ENCODE measurements around the gene ACOT13. TPM values are rescaled to one million over a fixed set of nuclear protein-coding genes. Genes with fewer than 3 reads are reported as not detected.
A peak's percentile ranks its signal among the peaks of the same experiment; 100 is the strongest.

Gene ACOT13
- total and polyA plus RNA-seq, 2 donors (not counting 1 experiment from before 2014, with no cell fraction given): 3.6 to 6.6 TPM

GRCh38 chr6:24650365-24650764 lies 16.5 kb upstream of the ACOT13 start:
- Histone ChIP-seq H4K20me1 (ENCODE audit: control insufficient read depth, insufficient read depth, low read length, poor library complexity, severe bottlenecking) (no peaks in the 10 kb centered on the region), H3K4me2 (replicated peaks; ENCODE audit: low read depth, low read length, poor library complexity, severe bottlenecking) (no peak overlapping the region), H3K9me3 (ENCODE audit: control extremely low read depth in 1 of 3, control insufficient read depth in 2 of 3, insufficient read depth in 1 of 3, low read length in 2 of 3) (no peaks in the 10 kb centered on the region), H3K27me3 (replicated peaks in 1 of 4; ENCODE audit: control extremely low read depth in 1 of 4, control insufficient read depth in 3 of 4, insufficient read depth in 4 of 4, low read length in 3 of 4) (no peaks in the 10 kb centered on the region), H3K79me2 (ENCODE audit: control insufficient read depth, insufficient read depth, low read length) (no peaks in the 10 kb centered on the region), H3K4me3 (ENCODE audit: control extremely low read depth in 1 of 5, extremely low read depth in 1 of 5, insufficient read depth in 1 of 5, low read depth in 2 of 5, low read length in 4 of 5) (no peak overlapping the region), H3K27ac (ENCODE audit: low read length in 2 of 2) (peak overlapping the region in 1 of 2 donors; percentile 54), H2AFZ (ENCODE audit: insufficient read depth, low read depth, low read length, poor library complexity, severe bottlenecking) (no peak overlapping the region), H3K36me3 (replicated peaks in 1 of 2; ENCODE audit: control extremely low read depth in 1 of 2, control insufficient read depth in 1 of 2, extremely low read depth in 1 of 2, insufficient read depth in 2 of 2, low read length in 1 of 2) (peaks cover 2 to 41% of the 10 kb centered on the region in 2 experiments), H3K4me1 (ENCODE audit: control insufficient read depth in 2 of 2, insufficient read depth in 2 of 2, low read length in 2 of 2) (peaks cover 8 to 12% of the 10 kb centered on the region in 2 donors), H3K9ac (ENCODE audit: low read length) (no peak overlapping the region)
- no peaks in the 10 kb centered on the region for H3K27me3 Mint-ChIP-seq
- H3K4me3 Mint-ChIP-seq: no peak overlapping the region
- no peak for ATAC-seq (ENCODE audit: low read depth)
- 70% methylated on average over 2 of the region's 3 CpGs for WGBS (ENCODE audit: insufficient coverage)
- ChIA-PET CTCF (interaction anchor here (1.0 to 1.2 kb wide), 2 partner anchors 64 to 69 kb away, joined by 3 read pairs; no protein-coding TSS in a partner anchor), POLR2A (interaction anchor here (1.2 kb wide), 1 partner anchor 17 kb away, joined by 3 read pairs; the partner anchor contains the start of genes ACOT13 and TDP2)
- H3K9me3 Mint-ChIP-seq (ENCODE audit: insufficient read depth): no peaks in the 10 kb centered on the region
- peaks cover 25% of the 10 kb centered on the region for H3K4me1 Mint-ChIP-seq
- intact Hi-C loops (cut with micrococcal nuclease): no loop called here
- TF ChIP-seq CTCF (IDR thresholded peaks at IDR 0.05) (no peak), EZH2 (IDR thresholded peaks at IDR 0.05; ENCODE audit: borderline replicate concordance, insufficient read depth, low read depth, low read length, poor library complexity, severe bottlenecking) (no peak)
- DNase-seq: no peak
- peak overlapping the region; percentile 32 for H3K27ac Mint-ChIP-seq

GRCh38 chr6:24655215-24655614 lies 11.7 kb upstream of the ACOT13 start:
- Histone ChIP-seq H3K4me2 (replicated peaks; ENCODE audit: low read depth, low read length, poor library complexity, severe bottlenecking) (no peak overlapping the region), H3K4me3 (ENCODE audit: control extremely low read depth in 1 of 5, extremely low read depth in 1 of 5, insufficient read depth in 1 of 5, low read depth in 2 of 5, low read length in 4 of 5) (no peak overlapping the region), H3K9ac (ENCODE audit: low read length) (no peak overlapping the region), H3K79me2 (ENCODE audit: control insufficient read depth, insufficient read depth, low read length) (no peaks in the 10 kb centered on the region), H3K36me3 (replicated peaks in 1 of 2; ENCODE audit: control extremely low read depth in 1 of 2, control insufficient read depth in 1 of 2, extremely low read depth in 1 of 2, insufficient read depth in 2 of 2, low read length in 1 of 2) (peaks cover 3 to 57% of the 10 kb centered on the region in 2 experiments), H2AFZ (ENCODE audit: insufficient read depth, low read depth, low read length, poor library complexity, severe bottlenecking) (no peak overlapping the region), H3K27me3 (replicated peaks in 1 of 4; ENCODE audit: control extremely low read depth in 1 of 4, control insufficient read depth in 3 of 4, insufficient read depth in 4 of 4, low read length in 3 of 4) (no peaks in the 10 kb centered on the region), H3K27ac (ENCODE audit: low read length in 2 of 2) (peak overlapping the region in 1 of 2 donors; percentile 35), H4K20me1 (ENCODE audit: control insufficient read depth, insufficient read depth, low read length, poor library complexity, severe bottlenecking) (no peaks in the 10 kb centered on the region), H3K4me1 (ENCODE audit: control insufficient read depth in 2 of 2, insufficient read depth in 2 of 2, low read length in 2 of 2) (peaks cover 0 to under 1% of the 10 kb centered on the region in 2 donors), H3K9me3 (ENCODE audit: control extremely low read depth in 1 of 3, control insufficient read depth in 2 of 3, insufficient read depth in 1 of 3, low read length in 2 of 3) (no peaks in the 10 kb centered on the region)
- WGBS (ENCODE audit: insufficient coverage): 11% methylated on average over 1 of the region's 1 CpG
- ChIA-PET POLR2A (interaction anchor here (0.6 kb wide), 1 partner anchor 10 kb away, joined by 3 read pairs; no protein-coding TSS in a partner anchor), CTCF (interaction anchor here (1.0 to 1.7 kb wide), 3 partner anchors 10 to 74 kb away, joined by 3 to 5 read pairs (median 4); partner anchors contain the start of gene KIAA0319)
- Mint-ChIP-seq H3K4me1 (peaks cover 14% of the 10 kb centered on the region), H3K9me3 (ENCODE audit: insufficient read depth) (no peaks in the 10 kb centered on the region), H3K4me3 (no peak overlapping the region), H3K27me3 (no peaks in the 10 kb centered on the region), H3K27ac (no peak overlapping the region)
- TF ChIP-seq EZH2 (IDR thresholded peaks at IDR 0.05; ENCODE audit: borderline replicate concordance, insufficient read depth, low read depth, low read length, poor library complexity, severe bottlenecking) (no peak), CTCF (IDR thresholded peaks at IDR 0.05) (no peak)
- no peak for DNase-seq
- intact Hi-C loops (cut with micrococcal nuclease): no loop called here
- ATAC-seq (ENCODE audit: low read depth): no peak
